ENCODE results near the gene SNCA.

Gene SNCA

GRCh38 chr4:89836897-89837384 is at the start of gene SNCA:
Gene SNCA (minus strand): TSS chr4:89837161. CDS start chr4:89835667, 1,494 bp downstream.
- DNase-seq, result peak; percentile 19 to 28

- DNase-seq, result no peak
Measured at GRCh38 chr4:89879215-89879614, 42.3 kb upstream of the SNCA start.

- DNase-seq, result no peak
Measured at GRCh38 chr4:89878611-89879010, 41.6 kb upstream of the SNCA start.

GRCh38 chr4:89876548-89876947 is 39.6 kb upstream of the SNCA start:
- DNase-seq, result no peak

GRCh38 chr4:89871211-89871610 is 34.2 kb upstream of the SNCA start:
- DNase-seq, result no peak

- DNase-seq, result no peak
Measured at GRCh38 chr4:89868999-89869589, 32.1 kb upstream of the SNCA start.

GRCh38 chr4:89868276-89868675 is 31.3 kb upstream of the SNCA start:
- DNase-seq, result no peak

GRCh38 chr4:89863533-89863932 is 26.6 kb upstream of the SNCA start:
- DNase-seq, result no peak

GRCh38 chr4:89860971-89861370 is 24.0 kb upstream of the SNCA start:
- DNase-seq, result no peak

GRCh38 chr4:89855236-89855635 is 18.3 kb upstream of the SNCA start:
- no peak for DNase-seq

- DNase-seq, result no peak
Measured at GRCh38 chr4:89847571-89848325, 10.8 kb upstream of the SNCA start.

GRCh38 chr4:89839558-89839957 is 2.6 kb upstream of the SNCA start:
- DNase-seq, result no peak

- DNase-seq, result no peak
Measured at GRCh38 chr4:89837993-89838390, 1.0 kb upstream of the SNCA start.

- DNase-seq, result no peak
Measured at GRCh38 chr4:89837385-89837992, 528 bp upstream of the SNCA start.

- DNase-seq, result no peak
Measured at GRCh38 chr4:89836031-89836745, 773 bp downstream of the SNCA start.

GRCh38 chr4:89835413-89835812 is 1.5 kb downstream of the SNCA start:
- no peak for DNase-seq

- DNase-seq, result no peak
Measured at GRCh38 chr4:89834486-89835209, 2.3 kb downstream of the SNCA start.

GRCh38 chr4:89829470-89830138 is 7.4 kb downstream of the SNCA start:
- DNase-seq, result no peak

- DNase-seq, result no peak
Measured at GRCh38 chr4:89823416-89823815, 13.5 kb downstream of the SNCA start.

- no peak for DNase-seq
Measured at GRCh38 chr4:89821612-89822011, 15.3 kb downstream of the SNCA start.

GRCh38 chr4:89820010-89820409 is 17.0 kb downstream of the SNCA start:
- DNase-seq, result no peak

- no peak for DNase-seq
Measured at GRCh38 chr4:89814362-89814761, 22.6 kb downstream of the SNCA start.

All from stimulated activated CD4-positive, alpha-beta T cell treated with anti-CD3 and anti-CD28 coated beads, Interleukin-2, amount 100 ng/mL, for 48 hours (primary cell).